AG04450 (cell line): ENCODE results near the gene CLHC1. TPM values are rescaled to one million over a fixed set of nuclear protein-coding genes. Genes with fewer than 3 reads are reported as not detected.

ENCODE experiments used
- CTCF ChIA-PET: fragments of 300-600, 350-600 bp; formaldehyde crosslinking; extraction: SDS; loops from one replicate; lab custom pipeline; 2022; ENCODE audit warnings: antibody characterized with exemption, inconsistent platforms; lab: Charles Lee
- POLR2A ChIA-PET: fragments of 350-600 bp; formaldehyde crosslinking; extraction: SDS; loops from one replicate; lab custom pipeline; 2021; ENCODE audit warnings: antibody characterized with exemption, inconsistent platforms; lab: Yijun Ruan, JAX
- DNase-seq: peaks from one replicate; pipeline ENCODE4 v3.0.0-alpha.2; 2011; ENCODE audit warnings: low read depth, low spot score
- H3K27ac ChIP-seq: one replicate; pipeline ENCODE4 v1.5.1; 2012; ENCODE audit warnings: low read depth, low read length, control low read depth
- H3K27me3 ChIP-seq: one replicate; pipeline ENCODE4 v1.6.0; 2012; ENCODE audit warnings: low read length; ENCODE audit not compliant: control insufficient read depth, insufficient read depth
- H3K4me3 ChIP-seq: 2 replicates; pipeline ENCODE4 v1.5.1; 2011; ENCODE audit warnings: mild to moderate bottlenecking, low read depth, low read length, control low read depth
- H3K9me3 ChIP-seq: 2 replicates; pipeline ENCODE4 v1.5.1; 2012; ENCODE audit warnings: low read length; ENCODE audit not compliant: control insufficient read depth, insufficient read depth
- polyA plus RNA-seq: library from polyadenylated mRNA; depleted of rRNA; stranded (reverse); fragments of >200 nt; gene quantifications from 2 replicates; pipeline ENCODE4 v1.2.3, GENCODE V29; 2011
- TF ChIP-seq, protein P1 (sequence below): IDR thresholded peaks from 2 replicates; pipeline ENCODE4 v1.5.1; 2011; ENCODE audit warnings: low read depth, low read length, control low read depth, inconsistent platforms

CLHC1 gene
- polyA plus RNA-seq, 1 experiment: 14.4 TPM

GRCh38 chr2:55169359-55169758 is 62.7 kb downstream of the CLHC1 start:
- no peak overlapping the region for H3K27ac ChIP-seq
- no peak for DNase-seq
- POLR2A ChIA-PET: interaction anchor here (1.8 to 9.0 kb wide), 2 partner anchors 49 to 120 kb away, joined by 6 to 79 read pairs; partner anchors contain the start of gene RTN4

GRCh38 chr2:55168221-55169154 is 63.6 kb downstream of the CLHC1 start:
- POLR2A ChIA-PET: interaction anchor here (0.9 to 9.0 kb wide), 5 partner anchors 48 to 119 kb away, joined by 3 to 79 read pairs (median 3); partner anchors contain the start of gene RTN4

More at GRCh38 chr2:55169359-55169758, 62.7 kb downstream of the CLHC1 start:
- TF ChIP-seq, protein P1, sequence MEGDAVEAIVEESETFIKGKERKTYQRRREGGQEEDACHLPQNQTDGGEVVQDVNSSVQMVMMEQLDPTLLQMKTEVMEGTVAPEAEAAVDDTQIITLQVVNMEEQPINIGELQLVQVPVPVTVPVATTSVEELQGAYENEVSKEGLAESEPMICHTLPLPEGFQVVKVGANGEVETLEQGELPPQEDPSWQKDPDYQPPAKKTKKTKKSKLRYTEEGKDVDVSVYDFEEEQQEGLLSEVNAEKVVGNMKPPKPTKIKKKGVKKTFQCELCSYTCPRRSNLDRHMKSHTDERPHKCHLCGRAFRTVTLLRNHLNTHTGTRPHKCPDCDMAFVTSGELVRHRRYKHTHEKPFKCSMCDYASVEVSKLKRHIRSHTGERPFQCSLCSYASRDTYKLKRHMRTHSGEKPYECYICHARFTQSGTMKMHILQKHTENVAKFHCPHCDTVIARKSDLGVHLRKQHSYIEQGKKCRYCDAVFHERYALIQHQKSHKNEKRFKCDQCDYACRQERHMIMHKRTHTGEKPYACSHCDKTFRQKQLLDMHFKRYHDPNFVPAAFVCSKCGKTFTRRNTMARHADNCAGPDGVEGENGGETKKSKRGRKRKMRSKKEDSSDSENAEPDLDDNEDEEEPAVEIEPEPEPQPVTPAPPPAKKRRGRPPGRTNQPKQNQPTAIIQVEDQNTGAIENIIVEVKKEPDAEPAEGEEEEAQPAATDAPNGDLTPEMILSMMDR: no peak
- CTCF ChIA-PET: interaction anchor here (0.6 to 4.3 kb wide), 34 partner anchors 8 to 392 kb away, joined by 3 to 60 read pairs (median 5); partner anchors contain the start of gene RTN4
- Histone ChIP-seq H3K9me3 (no peaks in the 10 kb centered on the region), H3K27me3 (no peaks in the 10 kb centered on the region), H3K4me3 (no peak overlapping the region)

GRCh38 chr2:55165626-55166025 is 66.5 kb downstream of the CLHC1 start:
- H3K4me3 ChIP-seq: no peak overlapping the region
- DNase-seq: no peak
- TF ChIP-seq, protein P1: no peak
- ChIA-PET POLR2A (interaction anchor here (0.6 to 9.0 kb wide), 3 partner anchors 10 to 116 kb away, joined by 6 to 79 read pairs (median 6); partner anchors contain the start of gene RTN4), CTCF (interaction anchor here (0.6 to 2.1 kb wide), 5 partner anchors 9 to 1021 kb away, joined by 3 to 7 read pairs (median 5); no protein-coding TSS in a partner anchor)
- H3K9me3 ChIP-seq: no peaks in the 10 kb centered on the region
- H3K27me3 ChIP-seq: no peaks in the 10 kb centered on the region
- H3K27ac ChIP-seq: no peak overlapping the region

More at GRCh38 chr2:55168221-55169154, 63.6 kb downstream of the CLHC1 start:
- Histone ChIP-seq H3K4me3 (no peak overlapping the region), H3K27me3 (no peaks in the 10 kb centered on the region), H3K9me3 (no peaks in the 10 kb centered on the region), H3K27ac (peak overlapping the region; percentile 72)
- TF ChIP-seq, protein P1: peak; percentile 73
- no peak for DNase-seq
- CTCF ChIA-PET: interaction anchor here (0.6 to 4.3 kb wide), 49 partner anchors 9 to 1060 kb away, joined by 3 to 60 read pairs (median 4); partner anchors contain the start of gene RTN4

DNA sequence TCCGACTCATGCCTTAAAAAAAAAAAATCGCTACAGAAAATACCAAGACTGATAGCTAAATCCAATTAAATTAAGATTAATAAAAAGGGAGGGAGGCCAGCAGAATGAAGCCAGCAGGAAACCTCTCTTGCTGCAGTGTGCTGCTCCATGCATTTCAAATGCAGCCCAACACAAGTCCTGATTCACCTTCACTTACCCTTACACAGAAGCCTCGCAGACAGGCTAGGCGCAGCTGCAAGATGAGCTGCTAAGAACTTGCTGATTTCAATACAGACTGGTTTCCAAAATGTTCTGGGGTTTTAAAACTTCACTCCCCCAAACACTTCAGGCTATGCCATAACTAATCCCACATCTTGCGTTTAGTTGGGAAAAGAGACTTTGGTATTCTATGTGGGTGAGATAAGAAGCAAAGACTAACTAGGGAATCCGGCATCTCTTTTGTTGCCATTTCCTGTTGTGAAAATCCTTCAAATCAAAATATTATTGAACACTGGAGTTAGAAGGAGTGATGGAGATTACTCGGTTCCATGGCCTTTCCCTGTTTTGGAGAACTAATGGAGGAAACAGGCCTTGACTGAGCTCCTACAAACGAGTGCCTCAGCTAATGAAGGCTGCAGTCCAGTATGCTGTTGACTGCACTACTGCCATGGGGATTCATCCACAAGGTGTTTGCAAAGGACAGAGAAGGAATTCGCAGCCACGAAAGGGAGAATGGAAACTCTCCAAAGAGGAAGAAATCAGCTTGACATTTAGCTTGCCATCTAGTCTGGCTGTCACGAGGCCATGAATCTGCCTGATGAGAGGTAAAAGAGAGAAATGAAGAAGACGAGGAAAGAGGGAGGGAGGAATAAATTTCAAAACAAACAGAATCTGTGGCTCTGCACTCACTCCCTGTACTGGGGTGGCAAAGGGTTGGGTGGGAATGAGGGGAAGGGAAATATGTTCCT is 67.3 kb downstream of the CLHC1 start:
- ChIA-PET POLR2A (interaction anchor here (1.6 to 9.0 kb wide), 2 partner anchors 9 to 115 kb away, joined by 6 to 79 read pairs; partner anchors contain the start of gene RTN4), CTCF (interaction anchor here (0.6 to 2.1 kb wide), 6 partner anchors 10 to 1020 kb away, joined by 3 to 7 read pairs (median 4); no protein-coding TSS in a partner anchor)
- no peak overlapping the region for H3K27ac ChIP-seq
- no peak overlapping the region for H3K4me3 ChIP-seq
- no peaks in the 10 kb centered on the region for H3K9me3 ChIP-seq
- TF ChIP-seq, protein P1: no peak
- no peak for DNase-seq
- no peaks in the 10 kb centered on the region for H3K27me3 ChIP-seq
